ENCODE data around the gene RNPEP. TPM values are rescaled to one million over a fixed set of nuclear protein-coding genes. Genes with fewer than 3 reads are reported as not detected.

RNPEP gene
- total and polyA plus RNA-seq, 2 of the 13 experiments (the other 11 are each of a cell fraction or from before 2014, with no cell fraction given) = 20.6 to 38.4 TPM

DNA sequence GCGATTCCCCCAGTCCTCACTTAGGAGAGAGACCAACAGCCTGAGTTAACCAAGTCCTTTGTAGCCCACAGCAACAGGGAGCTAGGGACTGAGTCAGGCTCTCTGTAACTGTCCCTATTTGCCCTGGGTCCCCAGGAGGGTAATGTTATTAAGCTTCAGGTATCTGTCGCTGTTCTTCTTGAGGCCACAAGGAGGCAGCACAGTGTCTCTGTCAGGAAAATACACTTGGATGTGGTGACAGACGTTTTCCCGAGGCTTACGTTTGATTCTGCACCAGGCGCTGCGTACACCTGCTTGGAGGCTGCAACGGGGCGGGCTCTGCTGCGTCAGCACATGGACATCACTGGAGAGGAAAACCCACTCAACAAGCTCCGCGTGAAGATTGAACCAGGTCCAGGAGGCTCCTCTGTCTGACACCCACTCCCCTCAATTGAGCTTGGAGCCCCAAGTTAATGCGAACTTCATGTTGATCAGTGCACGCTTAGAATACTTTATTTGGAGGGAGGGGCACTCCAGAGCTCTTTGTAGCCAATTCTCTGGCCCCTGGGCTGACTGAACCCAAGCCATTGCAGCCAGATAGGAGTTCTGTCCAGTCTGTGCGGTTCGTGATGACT is 17.3 kb downstream of the RNPEP start (continued):
- TF ChIP-seq, protein P1, sequence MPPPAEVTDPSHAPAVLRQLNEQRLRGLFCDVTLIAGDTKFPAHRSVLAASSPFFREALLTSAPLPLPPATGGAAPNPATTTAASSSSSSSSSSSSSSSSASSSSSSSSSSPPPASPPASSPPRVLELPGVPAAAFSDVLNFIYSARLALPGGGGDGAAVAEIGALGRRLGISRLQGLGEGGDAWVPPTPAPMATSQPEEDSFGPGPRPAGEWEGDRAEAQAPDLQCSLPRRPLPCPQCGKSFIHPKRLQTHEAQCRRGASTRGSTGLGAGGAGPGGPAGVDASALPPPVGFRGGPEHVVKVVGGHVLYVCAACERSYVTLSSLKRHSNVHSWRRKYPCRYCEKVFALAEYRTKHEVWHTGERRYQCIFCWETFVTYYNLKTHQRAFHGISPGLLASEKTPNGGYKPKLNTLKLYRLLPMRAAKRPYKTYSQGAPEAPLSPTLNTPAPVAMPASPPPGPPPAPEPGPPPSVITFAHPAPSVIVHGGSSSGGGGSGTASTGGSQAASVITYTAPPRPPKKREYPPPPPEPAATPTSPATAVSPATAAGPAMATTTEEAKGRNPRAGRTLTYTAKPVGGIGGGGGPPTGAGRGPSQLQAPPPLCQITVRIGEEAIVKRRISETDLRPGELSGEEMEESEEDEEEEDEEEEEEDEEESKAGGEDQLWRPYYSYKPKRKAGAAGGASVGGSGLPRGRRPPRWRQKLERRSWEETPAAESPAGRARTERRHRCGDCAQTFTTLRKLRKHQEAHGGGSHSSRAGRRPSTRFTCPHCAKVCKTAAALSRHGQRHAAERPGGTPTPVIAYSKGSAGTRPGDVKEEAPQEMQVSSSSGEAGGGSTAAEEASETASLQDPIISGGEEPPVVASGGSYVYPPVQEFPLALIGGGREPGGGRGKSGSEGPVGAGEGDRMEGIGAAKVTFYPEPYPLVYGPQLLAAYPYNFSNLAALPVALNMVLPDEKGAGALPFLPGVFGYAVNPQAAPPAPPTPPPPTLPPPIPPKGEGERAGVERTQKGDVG (CRISPR knock-in tag; IDR thresholded peaks at IDR 0.05; ENCODE audit: borderline replicate concordance) = no peak
- TF ChIP-seq, protein P2, sequence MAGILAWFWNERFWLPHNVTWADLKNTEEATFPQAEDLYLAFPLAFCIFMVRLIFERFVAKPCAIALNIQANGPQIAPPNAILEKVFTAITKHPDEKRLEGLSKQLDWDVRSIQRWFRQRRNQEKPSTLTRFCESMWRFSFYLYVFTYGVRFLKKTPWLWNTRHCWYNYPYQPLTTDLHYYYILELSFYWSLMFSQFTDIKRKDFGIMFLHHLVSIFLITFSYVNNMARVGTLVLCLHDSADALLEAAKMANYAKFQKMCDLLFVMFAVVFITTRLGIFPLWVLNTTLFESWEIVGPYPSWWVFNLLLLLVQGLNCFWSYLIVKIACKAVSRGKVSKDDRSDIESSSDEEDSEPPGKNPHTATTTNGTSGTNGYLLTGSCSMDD (CRISPR knock-in tag; IDR thresholded peaks at IDR 0.05) = no peak
- TF ChIP-seq, protein P3, sequence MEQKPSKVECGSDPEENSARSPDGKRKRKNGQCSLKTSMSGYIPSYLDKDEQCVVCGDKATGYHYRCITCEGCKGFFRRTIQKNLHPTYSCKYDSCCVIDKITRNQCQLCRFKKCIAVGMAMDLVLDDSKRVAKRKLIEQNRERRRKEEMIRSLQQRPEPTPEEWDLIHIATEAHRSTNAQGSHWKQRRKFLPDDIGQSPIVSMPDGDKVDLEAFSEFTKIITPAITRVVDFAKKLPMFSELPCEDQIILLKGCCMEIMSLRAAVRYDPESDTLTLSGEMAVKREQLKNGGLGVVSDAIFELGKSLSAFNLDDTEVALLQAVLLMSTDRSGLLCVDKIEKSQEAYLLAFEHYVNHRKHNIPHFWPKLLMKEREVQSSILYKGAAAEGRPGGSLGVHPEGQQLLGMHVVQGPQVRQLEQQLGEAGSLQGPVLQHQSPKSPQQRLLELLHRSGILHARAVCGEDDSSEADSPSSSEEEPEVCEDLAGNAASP (CRISPR knock-in tag; IDR thresholded peaks at IDR 0.05; ENCODE audit: borderline replicate concordance) = peak; percentile 66; the same call in 1 of the 2 replicates
- TF ChIP-seq, protein P4, sequence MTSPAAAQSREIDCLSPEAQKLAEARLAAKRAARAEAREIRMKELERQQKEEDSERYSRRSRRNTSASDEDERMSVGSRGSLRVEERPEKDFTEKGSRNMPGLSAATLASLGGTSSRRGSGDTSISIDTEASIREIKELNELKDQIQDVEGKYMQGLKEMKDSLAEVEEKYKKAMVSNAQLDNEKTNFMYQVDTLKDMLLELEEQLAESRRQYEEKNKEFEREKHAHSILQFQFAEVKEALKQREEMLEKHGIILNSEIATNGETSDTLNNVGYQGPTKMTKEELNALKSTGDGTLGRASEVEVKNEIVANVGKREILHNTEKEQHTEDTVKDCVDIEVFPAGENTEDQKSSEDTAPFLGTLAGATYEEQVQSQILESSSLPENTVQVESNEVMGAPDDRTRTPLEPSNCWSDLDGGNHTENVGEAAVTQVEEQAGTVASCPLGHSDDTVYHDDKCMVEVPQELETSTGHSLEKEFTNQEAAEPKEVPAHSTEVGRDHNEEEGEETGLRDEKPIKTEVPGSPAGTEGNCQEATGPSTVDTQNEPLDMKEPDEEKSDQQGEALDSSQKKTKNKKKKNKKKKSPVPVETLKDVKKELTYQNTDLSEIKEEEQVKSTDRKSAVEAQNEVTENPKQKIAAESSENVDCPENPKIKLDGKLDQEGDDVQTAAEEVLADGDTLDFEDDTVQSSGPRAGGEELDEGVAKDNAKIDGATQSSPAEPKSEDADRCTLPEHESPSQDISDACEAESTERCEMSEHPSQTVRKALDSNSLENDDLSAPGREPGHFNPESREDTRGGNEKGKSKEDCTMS (CRISPR knock-in tag; conservative IDR thresholded peaks at IDR 0.05) = no peak
- TF ChIP-seq, protein P5, sequence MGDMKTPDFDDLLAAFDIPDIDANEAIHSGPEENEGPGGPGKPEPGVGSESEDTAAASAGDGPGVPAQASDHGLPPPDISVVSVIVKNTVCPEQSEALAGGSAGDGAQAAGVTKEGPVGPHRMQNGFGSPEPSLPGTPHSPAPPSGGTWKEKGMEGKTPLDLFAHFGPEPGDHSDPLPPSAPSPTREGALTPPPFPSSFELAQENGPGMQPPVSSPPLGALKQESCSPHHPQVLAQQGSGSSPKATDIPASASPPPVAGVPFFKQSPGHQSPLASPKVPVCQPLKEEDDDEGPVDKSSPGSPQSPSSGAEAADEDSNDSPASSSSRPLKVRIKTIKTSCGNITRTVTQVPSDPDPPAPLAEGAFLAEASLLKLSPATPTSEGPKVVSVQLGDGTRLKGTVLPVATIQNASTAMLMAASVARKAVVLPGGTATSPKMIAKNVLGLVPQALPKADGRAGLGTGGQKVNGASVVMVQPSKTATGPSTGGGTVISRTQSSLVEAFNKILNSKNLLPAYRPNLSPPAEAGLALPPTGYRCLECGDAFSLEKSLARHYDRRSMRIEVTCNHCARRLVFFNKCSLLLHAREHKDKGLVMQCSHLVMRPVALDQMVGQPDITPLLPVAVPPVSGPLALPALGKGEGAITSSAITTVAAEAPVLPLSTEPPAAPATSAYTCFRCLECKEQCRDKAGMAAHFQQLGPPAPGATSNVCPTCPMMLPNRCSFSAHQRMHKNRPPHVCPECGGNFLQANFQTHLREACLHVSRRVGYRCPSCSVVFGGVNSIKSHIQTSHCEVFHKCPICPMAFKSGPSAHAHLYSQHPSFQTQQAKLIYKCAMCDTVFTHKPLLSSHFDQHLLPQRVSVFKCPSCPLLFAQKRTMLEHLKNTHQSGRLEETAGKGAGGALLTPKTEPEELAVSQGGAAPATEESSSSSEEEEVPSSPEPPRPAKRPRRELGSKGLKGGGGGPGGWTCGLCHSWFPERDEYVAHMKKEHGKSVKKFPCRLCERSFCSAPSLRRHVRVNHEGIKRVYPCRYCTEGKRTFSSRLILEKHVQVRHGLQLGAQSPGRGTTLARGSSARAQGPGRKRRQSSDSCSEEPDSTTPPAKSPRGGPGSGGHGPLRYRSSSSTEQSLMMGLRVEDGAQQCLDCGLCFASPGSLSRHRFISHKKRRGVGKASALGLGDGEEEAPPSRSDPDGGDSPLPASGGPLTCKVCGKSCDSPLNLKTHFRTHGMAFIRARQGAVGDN (CRISPR knock-in tag; IDR thresholded peaks at IDR 0.05) = peak; percentile 21; the same call in 1 of the 2 replicates
- TF ChIP-seq ZNF670 (CRISPR knock-in tag; IDR thresholded peaks at IDR 0.05; ENCODE audit: borderline replicate concordance) (no peak), CBX1 (IDR thresholded peaks at IDR 0.05; ENCODE audit: low read depth) (no peak), RAD21 (CRISPR knock-in tag; IDR thresholded peaks at IDR 0.05) (peak; percentile 50; the same call in 1 of the 2 replicates), GZF1 (CRISPR knock-in tag; IDR thresholded peaks at IDR 0.05) (no peak), NR2C2 (CRISPR knock-in tag; IDR thresholded peaks at IDR 0.05; ENCODE audit: borderline replicate concordance) (no peak)
- TF ChIP-seq, protein P6, sequence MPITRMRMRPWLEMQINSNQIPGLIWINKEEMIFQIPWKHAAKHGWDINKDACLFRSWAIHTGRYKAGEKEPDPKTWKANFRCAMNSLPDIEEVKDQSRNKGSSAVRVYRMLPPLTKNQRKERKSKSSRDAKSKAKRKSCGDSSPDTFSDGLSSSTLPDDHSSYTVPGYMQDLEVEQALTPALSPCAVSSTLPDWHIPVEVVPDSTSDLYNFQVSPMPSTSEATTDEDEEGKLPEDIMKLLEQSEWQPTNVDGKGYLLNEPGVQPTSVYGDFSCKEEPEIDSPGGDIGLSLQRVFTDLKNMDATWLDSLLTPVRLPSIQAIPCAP (CRISPR knock-in tag; IDR thresholded peaks at IDR 0.05; ENCODE audit: low read depth) = no peak
- TF ChIP-seq, protein P7, sequence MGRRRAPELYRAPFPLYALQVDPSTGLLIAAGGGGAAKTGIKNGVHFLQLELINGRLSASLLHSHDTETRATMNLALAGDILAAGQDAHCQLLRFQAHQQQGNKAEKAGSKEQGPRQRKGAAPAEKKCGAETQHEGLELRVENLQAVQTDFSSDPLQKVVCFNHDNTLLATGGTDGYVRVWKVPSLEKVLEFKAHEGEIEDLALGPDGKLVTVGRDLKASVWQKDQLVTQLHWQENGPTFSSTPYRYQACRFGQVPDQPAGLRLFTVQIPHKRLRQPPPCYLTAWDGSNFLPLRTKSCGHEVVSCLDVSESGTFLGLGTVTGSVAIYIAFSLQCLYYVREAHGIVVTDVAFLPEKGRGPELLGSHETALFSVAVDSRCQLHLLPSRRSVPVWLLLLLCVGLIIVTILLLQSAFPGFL (CRISPR knock-in tag; IDR thresholded peaks at IDR 0.05) = no peak

Measured in HepG2 (cell line).